Muscle of back (tissue), 11 donors: ENCODE data around the gene IL17B. TPM values are rescaled to one million over a fixed set of nuclear protein-coding genes. Genes with fewer than 3 reads are reported as not detected.

Experiments
- DNase-seq, 3 donors: peaks; one replicate each; pipeline versions ENCODE4 v3.0.0 to v3.0.0-alpha.2; 2013
- polyA plus RNA-seq, 10 donors: library from polyadenylated mRNA; unstranded; fragments of 120-200 nt; gene quantifications; one replicate each; pipeline ENCODE4 v1.2.1, GENCODE V29; 2013; ENCODE audit not compliant: insufficient read length in 10 of 10

Gene IL17B
- polyA plus RNA-seq, 10 donors: 114 to 256 (median 193) TPM

GRCh38 chr5:149363358-149363757 lies 15.7 kb downstream of the IL17B start:
- no peak for DNase-seq

- no peak for DNase-seq
These were observed 16.6 kb downstream of the IL17B start for GRCh38 chr5:149362541-149362940.

- DNase-seq: no peak
These were observed 18.8 kb downstream of the IL17B start for GRCh38 chr5:149360272-149360671.

GRCh38 chr5:149358868-149359495 lies 20.1 kb downstream of the IL17B start:
- no peak for DNase-seq

GRCh38 chr5:149358294-149358651 lies 20.8 kb downstream of the IL17B start:
- peak in 1 of 3 donors; percentile 68 for DNase-seq

- peak; percentile 91 to 97 (median 92) for DNase-seq
These were observed 21.5 kb downstream of the IL17B start, which contains the start of gene PCYOX1L for GRCh38 chr5:149357370-149358293. TSS of gene PCYOX1L (plus strand) at chr5:149358046. CDS start at chr5:149358069, 23 bp downstream.

GRCh38 chr5:149356391-149356790 lies 22.7 kb downstream of the IL17B start:
- DNase-seq: no peak

GRCh38 chr5:149355688-149356087 lies 23.4 kb downstream of the IL17B start:
- no peak for DNase-seq

- no peak for DNase-seq
These were observed 25.2 kb downstream of the IL17B start for GRCh38 chr5:149353911-149354310.

- no peak for DNase-seq
These were observed 26.9 kb downstream of the IL17B start for GRCh38 chr5:149352169-149352568.

GRCh38 chr5:149349382-149349781 lies 29.7 kb downstream of the IL17B start:
- DNase-seq: no peak

GRCh38 chr5:149348518-149348917 lies 30.6 kb downstream of the IL17B start:
- no peak for DNase-seq

- DNase-seq: no peak
These were observed 33.2 kb downstream of the IL17B start for GRCh38 chr5:149345892-149346222.

GRCh38 chr5:149345147-149345891 lies 33.8 kb downstream of the IL17B start, which contains the start of gene GRPEL2:
TSS of gene GRPEL2 (plus strand) at chr5:149345499. CDS start at chr5:149345540, 41 bp downstream.
- DNase-seq: peak; percentile 97 to 98 (median 97)

GRCh38 chr5:149344151-149344550 lies 34.9 kb downstream of the IL17B start:
- DNase-seq: no peak

- DNase-seq: no peak
These were observed 37.2 kb downstream of the IL17B start for GRCh38 chr5:149341876-149342275.

GRCh38 chr5:149340920-149341319 lies 38.2 kb downstream of the IL17B start:
- DNase-seq: no peak

GRCh38 chr5:149338364-149338763 lies 40.7 kb downstream of the IL17B start:
- DNase-seq: no peak

GRCh38 chr5:149337736-149338135 lies 41.4 kb downstream of the IL17B start:
- peak; percentile 36 to 59 (median 59) for DNase-seq

- no peak for DNase-seq
These were observed 45.2 kb downstream of the IL17B start for GRCh38 chr5:149333711-149334443.

GRCh38 chr5:149328177-149328576 lies 50.9 kb downstream of the IL17B start:
- no peak for DNase-seq

- DNase-seq: no peak
These were observed 52.5 kb downstream of the IL17B start for GRCh38 chr5:149326611-149327010.
